SH-SY5Y (cell line): ENCODE results near the gene MEP1B.

Experiments used
- GATA2 ChIP-seq: IDR thresholded peaks from 2 replicates; pipeline ENCODE4 v1.6.1; 2011; ENCODE audit warnings: mild to moderate bottlenecking, low read depth, low read length
- GATA3 ChIP-seq: IDR thresholded peaks from 2 replicates; pipeline ENCODE4 v1.6.1; 2011; ENCODE audit warnings: low read depth, mild to moderate bottlenecking, low read length, moderate library complexity

DNA sequence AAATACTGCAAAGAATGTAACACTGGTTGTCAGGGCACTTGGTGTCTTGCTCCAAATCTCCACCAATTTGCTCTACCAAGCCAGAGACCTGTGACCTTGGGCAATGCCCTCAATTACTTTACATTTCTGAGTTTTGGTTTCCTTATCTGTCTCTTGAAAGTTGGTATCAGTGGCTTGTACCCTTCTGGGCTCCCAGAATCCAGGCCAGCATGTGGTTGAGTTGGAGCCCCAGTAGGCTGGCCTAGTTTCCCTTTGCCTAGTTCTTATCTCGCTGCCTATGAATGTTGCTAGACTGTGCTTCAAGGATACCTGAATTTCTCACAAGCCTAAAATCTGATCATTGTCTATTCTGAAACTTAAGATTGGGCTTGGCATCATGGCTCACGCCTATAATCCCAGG, 26.6 kb downstream of the MEP1B start:
- TF ChIP-seq GATA3 (no peak), GATA2 (no peak)
